COLO668 (cell line): Measurements from ENCODE around the gene ITGAE.
A peak's percentile ranks its signal among the peaks of the same experiment; 100 is the strongest.

Source experiments
- DNase-seq: peaks from one replicate; lab custom pipeline; 2025; ENCODE audit not compliant: unreplicated experiment; lab: John Stamatoyannopoulos, UW

The ITGAE gene

GRCh38 chr17:3697103-3697476, 103.9 kb downstream of the ITGAE start:
- DNase-seq: no peak

GRCh38 chr17:3695723-3696411, 105.1 kb downstream of the ITGAE start, which contains the start of gene P2RX5:
P2RX5 (minus strand) TSS chr17:3696155; CDS start chr17:3696005, 150 bp downstream.
- DNase-seq: peak; percentile 9

- no peak for DNase-seq
Observed at GRCh38 chr17:3695129-3695722, 105.8 kb downstream of the ITGAE start.

- DNase-seq: no peak
Observed at GRCh38 chr17:3693829-3694231, 107.2 kb downstream of the ITGAE start.

GRCh38 chr17:3693141-3693540, 107.8 kb downstream of the ITGAE start:
- DNase-seq: no peak

GRCh38 chr17:3692346-3692745, 108.6 kb downstream of the ITGAE start:
- no peak for DNase-seq

GRCh38 chr17:3691617-3692067, 109.3 kb downstream of the ITGAE start:
- DNase-seq: no peak

- no peak for DNase-seq
Observed at GRCh38 chr17:3690094-3690715, 110.8 kb downstream of the ITGAE start.

GRCh38 chr17:3689262-3690093, 111.5 kb downstream of the ITGAE start:
- no peak for DNase-seq

GRCh38 chr17:3688852-3689261, 112.1 kb downstream of the ITGAE start:
- DNase-seq: no peak

GRCh38 chr17:3688027-3688553, 112.9 kb downstream of the ITGAE start:
- no peak for DNase-seq

GRCh38 chr17:3685174-3685573, 115.8 kb downstream of the ITGAE start:
- no peak for DNase-seq

GRCh38 chr17:3683054-3683511, 117.9 kb downstream of the ITGAE start:
- DNase-seq: peak; percentile 3

- DNase-seq: no peak
Observed at GRCh38 chr17:3682033-3682432, 119.0 kb downstream of the ITGAE start.

GRCh38 chr17:3681565-3681964, 119.4 kb downstream of the ITGAE start:
- DNase-seq: no peak

GRCh38 chr17:3681057-3681456, 119.9 kb downstream of the ITGAE start:
- DNase-seq: no peak

- no peak for DNase-seq
Observed at GRCh38 chr17:3679531-3680126, 121.4 kb downstream of the ITGAE start.

GRCh38 chr17:3678821-3679530, 122.0 kb downstream of the ITGAE start:
- DNase-seq: no peak

GRCh38 chr17:3678095-3678820, 122.7 kb downstream of the ITGAE start:
- peak; percentile 15 for DNase-seq
